ENCODE results near the gene HSF2. TPM values are rescaled to one million over a fixed set of nuclear protein-coding genes. Genes with fewer than 3 reads are reported as not detected.

Gene HSF2
- total RNA-seq, 1 donor, result 32.9 TPM

DNA sequence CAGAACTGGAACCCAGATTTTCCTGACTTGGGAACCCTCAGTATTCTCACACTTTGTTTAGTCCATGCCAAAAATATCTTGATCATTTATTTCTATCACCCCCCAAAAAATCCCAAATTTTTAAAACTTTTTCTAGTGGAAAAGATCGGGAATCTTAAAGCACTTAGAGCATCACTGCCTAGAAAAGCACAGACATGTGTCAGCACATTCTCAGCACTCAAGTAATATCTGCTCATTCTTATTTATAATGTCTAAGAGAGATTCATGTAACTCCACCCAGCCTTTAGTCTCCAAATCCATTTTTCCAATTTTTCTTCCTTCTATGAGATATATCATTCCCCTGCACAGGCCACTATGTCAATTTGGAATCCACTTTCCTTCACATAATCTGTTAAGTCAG lies 29.9 kb upstream of the HSF2 start:
- H3K79me2 ChIP-seq (ENCODE audit: insufficient read depth, low read length), result no peaks in the 10 kb centered on the region
- TF ChIP-seq, protein P1, sequence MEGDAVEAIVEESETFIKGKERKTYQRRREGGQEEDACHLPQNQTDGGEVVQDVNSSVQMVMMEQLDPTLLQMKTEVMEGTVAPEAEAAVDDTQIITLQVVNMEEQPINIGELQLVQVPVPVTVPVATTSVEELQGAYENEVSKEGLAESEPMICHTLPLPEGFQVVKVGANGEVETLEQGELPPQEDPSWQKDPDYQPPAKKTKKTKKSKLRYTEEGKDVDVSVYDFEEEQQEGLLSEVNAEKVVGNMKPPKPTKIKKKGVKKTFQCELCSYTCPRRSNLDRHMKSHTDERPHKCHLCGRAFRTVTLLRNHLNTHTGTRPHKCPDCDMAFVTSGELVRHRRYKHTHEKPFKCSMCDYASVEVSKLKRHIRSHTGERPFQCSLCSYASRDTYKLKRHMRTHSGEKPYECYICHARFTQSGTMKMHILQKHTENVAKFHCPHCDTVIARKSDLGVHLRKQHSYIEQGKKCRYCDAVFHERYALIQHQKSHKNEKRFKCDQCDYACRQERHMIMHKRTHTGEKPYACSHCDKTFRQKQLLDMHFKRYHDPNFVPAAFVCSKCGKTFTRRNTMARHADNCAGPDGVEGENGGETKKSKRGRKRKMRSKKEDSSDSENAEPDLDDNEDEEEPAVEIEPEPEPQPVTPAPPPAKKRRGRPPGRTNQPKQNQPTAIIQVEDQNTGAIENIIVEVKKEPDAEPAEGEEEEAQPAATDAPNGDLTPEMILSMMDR (IDR thresholded peaks at IDR 0.05; ENCODE audit: extremely low read depth, low read depth, low read length), result no peak
- no peaks in the 10 kb centered on the region for H3K27me3 ChIP-seq (ENCODE audit: insufficient read depth, low read length)
- H3K9me3 ChIP-seq (ENCODE audit: low read depth, low read length), result no peaks in the 10 kb centered on the region
- DNase-seq (ENCODE audit: insufficient read length, low spot score, missing footprints), result peak; percentile 58
- H3K27ac ChIP-seq (ENCODE audit: low read depth, low read length), result no peak overlapping the region
- H3K4me1 ChIP-seq (ENCODE audit: insufficient read depth, low read length), result no peaks in the 10 kb centered on the region
- no peak overlapping the region for H3K4me3 ChIP-seq (ENCODE audit: insufficient read depth, low read length)
- no peak overlapping the region for H3K4me2 ChIP-seq (ENCODE audit: insufficient read depth, low read length)
- no peak overlapping the region for H2AFZ ChIP-seq (ENCODE audit: low read length)
- no peaks in the 10 kb centered on the region for H3K36me3 ChIP-seq (ENCODE audit: insufficient read depth, low read length)
- H4K20me1 ChIP-seq (ENCODE audit: insufficient read depth, low read length), result no peaks in the 10 kb centered on the region

DNA sequence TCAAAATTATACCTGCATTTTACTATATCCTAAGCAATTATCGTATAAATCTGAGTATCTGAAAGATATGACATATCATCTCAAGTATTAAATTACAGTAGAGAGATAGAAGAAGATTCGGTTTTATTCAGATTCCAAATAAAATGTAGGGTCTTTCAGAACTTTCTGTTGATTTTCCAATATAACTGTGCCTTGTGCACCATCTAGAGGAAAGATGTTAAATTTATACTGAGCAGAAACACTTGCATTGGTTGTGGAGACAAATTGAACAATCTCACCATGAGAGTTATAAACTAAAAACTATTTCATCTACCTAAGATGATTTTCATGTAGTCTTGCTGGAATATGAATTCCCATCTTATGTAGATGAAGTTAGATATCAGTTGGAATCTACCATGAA lies 26.8 kb upstream of the HSF2 start:
- Histone ChIP-seq H3K4me1 (ENCODE audit: insufficient read depth, low read length) (no peaks in the 10 kb centered on the region), H3K79me2 (ENCODE audit: insufficient read depth, low read length) (no peaks in the 10 kb centered on the region), H4K20me1 (ENCODE audit: insufficient read depth, low read length) (no peaks in the 10 kb centered on the region), H3K4me2 (ENCODE audit: insufficient read depth, low read length) (no peak overlapping the region), H3K27me3 (ENCODE audit: insufficient read depth, low read length) (no peaks in the 10 kb centered on the region), H3K36me3 (ENCODE audit: insufficient read depth, low read length) (no peaks in the 10 kb centered on the region), H3K27ac (ENCODE audit: low read depth, low read length) (no peak overlapping the region), H3K4me3 (ENCODE audit: insufficient read depth, low read length) (no peak overlapping the region), H3K9me3 (ENCODE audit: low read depth, low read length) (no peaks in the 10 kb centered on the region), H2AFZ (ENCODE audit: low read length) (no peak overlapping the region)
- TF ChIP-seq, protein P1 (IDR thresholded peaks at IDR 0.05; ENCODE audit: extremely low read depth, low read depth, low read length), result peak; percentile 36
- DNase-seq (ENCODE audit: insufficient read length, low spot score, missing footprints), result no peak

DNA sequence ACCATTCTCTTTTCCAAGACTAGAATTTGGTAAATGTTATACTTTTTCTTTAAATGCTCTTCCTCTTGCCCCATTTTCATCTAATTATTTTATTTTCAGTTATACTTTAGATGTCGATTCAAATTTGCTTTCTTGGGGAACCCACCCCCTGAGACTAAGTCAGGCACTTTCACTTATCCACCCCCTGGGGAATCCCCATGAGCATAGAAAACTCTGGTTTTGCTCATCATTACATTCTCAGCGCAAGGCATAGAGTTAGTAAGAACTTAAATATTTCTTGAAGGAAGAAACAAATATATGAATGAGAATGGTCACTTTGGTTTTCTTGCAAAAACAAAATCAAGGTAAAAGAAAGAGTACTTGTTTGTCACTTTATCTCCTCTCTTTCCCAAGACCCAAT lies 25.1 kb upstream of the HSF2 start:
- TF ChIP-seq, protein P1 (IDR thresholded peaks at IDR 0.05; ENCODE audit: extremely low read depth, low read depth, low read length), result no peak
- Histone ChIP-seq H3K79me2 (ENCODE audit: insufficient read depth, low read length) (no peaks in the 10 kb centered on the region), H2AFZ (ENCODE audit: low read length) (no peak overlapping the region)

DNA sequence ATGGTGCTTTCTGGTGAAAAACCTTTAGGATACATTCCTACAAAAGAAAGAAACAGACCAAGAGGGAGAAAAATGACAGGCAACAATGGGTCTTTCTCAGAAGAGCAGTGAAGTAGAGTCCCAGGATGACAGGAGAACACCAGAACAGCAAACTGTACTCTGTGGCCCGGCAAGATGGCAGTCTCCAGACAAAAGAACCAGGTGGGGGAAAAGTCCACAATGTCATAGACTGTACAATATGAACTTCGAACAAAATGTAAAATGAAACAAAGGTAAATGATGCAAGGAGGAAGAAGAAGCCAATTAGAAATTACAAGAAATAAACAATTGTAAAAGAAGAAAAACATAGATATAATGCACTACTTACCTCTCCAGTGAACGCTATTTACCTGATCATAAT lies 23.2 kb upstream of the HSF2 start:
- no peak for DNase-seq (ENCODE audit: insufficient read length, low spot score, missing footprints)
- TF ChIP-seq, protein P1 (IDR thresholded peaks at IDR 0.05; ENCODE audit: extremely low read depth, low read depth, low read length), result no peak
- no peaks in the 10 kb centered on the region for H3K36me3 ChIP-seq (ENCODE audit: insufficient read depth, low read length)
- H3K27ac ChIP-seq (ENCODE audit: low read depth, low read length), result no peak overlapping the region
- no peaks in the 10 kb centered on the region for H4K20me1 ChIP-seq (ENCODE audit: insufficient read depth, low read length)
- no peak overlapping the region for H2AFZ ChIP-seq (ENCODE audit: low read length)
- H3K9me3 ChIP-seq (ENCODE audit: low read depth, low read length), result no peaks in the 10 kb centered on the region
- H3K4me2 ChIP-seq (ENCODE audit: insufficient read depth, low read length), result peak overlapping the region; percentile 26
- no peaks in the 10 kb centered on the region for H3K4me1 ChIP-seq (ENCODE audit: insufficient read depth, low read length)
- H3K4me3 ChIP-seq (ENCODE audit: insufficient read depth, low read length), result no peak overlapping the region
- no peaks in the 10 kb centered on the region for H3K27me3 ChIP-seq (ENCODE audit: insufficient read depth, low read length)
- H3K79me2 ChIP-seq (ENCODE audit: insufficient read depth, low read length), result no peaks in the 10 kb centered on the region

More for the DNA sequence above, 25.1 kb upstream of the HSF2 start:
- Histone ChIP-seq H3K4me3 (ENCODE audit: insufficient read depth, low read length) (no peak overlapping the region), H3K4me1 (ENCODE audit: insufficient read depth, low read length) (no peaks in the 10 kb centered on the region), H3K4me2 (ENCODE audit: insufficient read depth, low read length) (no peak overlapping the region), H3K27ac (ENCODE audit: low read depth, low read length) (no peak overlapping the region), H3K36me3 (ENCODE audit: insufficient read depth, low read length) (no peaks in the 10 kb centered on the region), H3K27me3 (ENCODE audit: insufficient read depth, low read length) (no peaks in the 10 kb centered on the region), H3K9me3 (ENCODE audit: low read depth, low read length) (no peaks in the 10 kb centered on the region), H4K20me1 (ENCODE audit: insufficient read depth, low read length) (no peaks in the 10 kb centered on the region)
- DNase-seq (ENCODE audit: insufficient read length, low spot score, missing footprints), result no peak

Measured in osteoblast (primary cell).